ENCODE data around the gene GOLGA1. TPM values are rescaled to one million over a fixed set of nuclear protein-coding genes. Genes with fewer than 3 reads are reported as not detected.

Gene GOLGA1
- total and polyA plus RNA-seq, 2 of the 13 experiments (the other 11 are each of a cell fraction or from before 2014, with no cell fraction given), result 12.7 to 15.9 TPM

DNA sequence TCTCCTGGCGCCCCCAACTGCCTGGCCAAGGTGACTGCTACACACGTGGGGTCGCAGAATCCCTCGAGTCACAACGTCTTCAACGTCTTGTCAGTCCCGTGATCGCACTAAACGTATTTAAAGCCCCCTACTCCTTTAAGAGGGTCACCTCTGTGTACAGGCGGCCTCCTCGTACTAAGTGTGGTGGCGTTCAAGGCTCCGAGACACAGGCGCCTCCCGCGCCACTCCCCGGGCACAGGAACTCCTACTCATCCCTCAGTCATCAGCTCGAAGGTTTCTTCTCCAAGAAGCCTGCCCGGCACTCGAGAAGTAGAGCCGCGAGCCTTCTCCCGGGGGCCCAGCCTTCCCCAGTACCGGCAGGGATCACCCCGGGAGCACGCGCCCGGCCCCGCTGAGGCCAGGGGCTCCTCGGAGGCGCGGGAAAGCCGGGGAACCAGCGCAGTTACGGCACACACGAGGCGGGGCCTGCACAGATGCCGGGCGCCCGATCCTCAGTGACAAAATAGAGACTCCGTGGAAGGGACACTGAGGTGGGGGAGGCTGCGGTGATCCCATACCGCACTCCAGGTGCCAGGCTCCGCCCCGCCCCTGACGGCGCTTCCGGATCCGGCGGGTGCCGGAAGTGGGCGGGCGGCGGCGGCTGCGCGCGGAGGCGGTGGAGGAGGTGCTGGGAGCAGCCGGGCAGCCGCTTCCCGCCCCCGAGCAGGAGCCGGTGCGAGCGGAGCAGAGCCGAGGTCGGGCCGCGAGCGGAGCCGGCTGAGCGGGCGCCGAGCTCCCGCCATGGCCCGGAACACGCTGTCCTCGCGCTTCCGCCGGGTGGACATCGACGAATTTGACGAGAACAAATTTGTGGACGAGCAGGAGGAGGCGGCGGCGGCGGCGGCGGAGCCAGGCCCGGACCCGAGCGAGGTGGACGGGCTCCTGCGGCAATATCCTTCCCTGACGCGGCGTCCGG is 72.1 kb downstream of the GOLGA1 start (continued):
- no peak for TF ChIP-seq SMYD3 (CRISPR knock-in tag; IDR thresholded peaks at IDR 0.05)
- no peak for TF ChIP-seq XRCC5 (optimal IDR thresholded peaks at IDR 0.05; ENCODE audit: low read length)
- TF ChIP-seq SMARCC2 (IDR thresholded peaks at IDR 0.05), result no peak
- TF ChIP-seq, protein P1, sequence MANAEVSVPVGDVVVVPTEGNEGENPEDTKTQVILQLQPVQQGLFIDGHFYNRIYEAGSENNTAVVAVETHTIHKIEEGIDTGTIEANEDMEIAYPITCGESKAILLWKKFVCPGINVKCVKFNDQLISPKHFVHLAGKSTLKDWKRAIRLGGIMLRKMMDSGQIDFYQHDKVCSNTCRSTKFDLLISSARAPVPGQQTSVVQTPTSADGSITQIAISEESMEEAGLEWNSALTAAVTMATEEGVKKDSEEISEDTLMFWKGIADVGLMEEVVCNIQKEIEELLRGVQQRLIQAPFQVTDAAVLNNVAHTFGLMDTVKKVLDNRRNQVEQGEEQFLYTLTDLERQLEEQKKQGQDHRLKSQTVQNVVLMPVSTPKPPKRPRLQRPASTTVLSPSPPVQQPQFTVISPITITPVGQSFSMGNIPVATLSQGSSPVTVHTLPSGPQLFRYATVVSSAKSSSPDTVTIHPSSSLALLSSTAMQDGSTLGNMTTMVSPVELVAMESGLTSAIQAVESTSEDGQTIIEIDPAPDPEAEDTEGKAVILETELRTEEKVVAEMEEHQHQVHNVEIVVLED (CRISPR knock-in tag; IDR thresholded peaks at IDR 0.05; ENCODE audit: borderline replicate concordance), result peak; percentile 82
- peak; percentile 65; the same call in 1 of the 2 replicates for TF ChIP-seq ZNF333 (CRISPR knock-in tag; IDR thresholded peaks at IDR 0.05; ENCODE audit: borderline replicate concordance)
- TF ChIP-seq ZNF670 (CRISPR knock-in tag; IDR thresholded peaks at IDR 0.05; ENCODE audit: borderline replicate concordance), result 0 out of 2 replicates have a peak, but pooled peaks have one; percentile 53
- TF ChIP-seq SP1 (IDR thresholded peaks at IDR 0.05), result no peak
- TF ChIP-seq SP1 (CRISPR knock-in tag; IDR thresholded peaks at IDR 0.05), result peak; percentile 87
- no peak for TF ChIP-seq GPN1 (CRISPR knock-in tag; IDR thresholded peaks at IDR 0.05; ENCODE audit: borderline replicate concordance)
- peak; percentile 42; the same call in 1 of the 2 replicates for TF ChIP-seq HDAC1 (CRISPR knock-in tag; IDR thresholded peaks at IDR 0.05)
- TF ChIP-seq SPEN (CRISPR knock-in tag; IDR thresholded peaks at IDR 0.05; ENCODE audit: low read depth), result peak; percentile 81; the same call in 1 of the 2 replicates
- TF ChIP-seq, protein P2, sequence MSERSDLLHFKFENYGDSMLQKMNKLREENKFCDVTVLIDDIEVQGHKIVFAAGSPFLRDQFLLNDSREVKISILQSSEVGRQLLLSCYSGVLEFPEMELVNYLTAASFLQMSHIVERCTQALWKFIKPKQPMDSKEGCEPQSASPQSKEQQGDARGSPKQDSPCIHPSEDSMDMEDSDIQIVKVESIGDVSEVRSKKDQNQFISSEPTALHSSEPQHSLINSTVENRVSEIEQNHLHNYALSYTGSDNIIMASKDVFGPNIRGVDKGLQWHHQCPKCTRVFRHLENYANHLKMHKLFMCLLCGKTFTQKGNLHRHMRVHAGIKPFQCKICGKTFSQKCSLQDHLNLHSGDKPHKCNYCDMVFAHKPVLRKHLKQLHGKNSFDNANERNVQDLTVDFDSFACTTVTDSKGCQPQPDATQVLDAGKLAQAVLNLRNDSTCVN (CRISPR knock-in tag; IDR thresholded peaks at IDR 0.05; ENCODE audit: borderline replicate concordance), result peak; percentile 38; the same call in 1 of the 2 replicates
- no peak for TF ChIP-seq ZNF7 (CRISPR knock-in tag; IDR thresholded peaks at IDR 0.05)
- no peak for TF ChIP-seq TEAD2 (CRISPR knock-in tag; IDR thresholded peaks at IDR 0.05)
- TF ChIP-seq, protein P3, sequence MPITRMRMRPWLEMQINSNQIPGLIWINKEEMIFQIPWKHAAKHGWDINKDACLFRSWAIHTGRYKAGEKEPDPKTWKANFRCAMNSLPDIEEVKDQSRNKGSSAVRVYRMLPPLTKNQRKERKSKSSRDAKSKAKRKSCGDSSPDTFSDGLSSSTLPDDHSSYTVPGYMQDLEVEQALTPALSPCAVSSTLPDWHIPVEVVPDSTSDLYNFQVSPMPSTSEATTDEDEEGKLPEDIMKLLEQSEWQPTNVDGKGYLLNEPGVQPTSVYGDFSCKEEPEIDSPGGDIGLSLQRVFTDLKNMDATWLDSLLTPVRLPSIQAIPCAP (CRISPR knock-in tag; IDR thresholded peaks at IDR 0.05; ENCODE audit: low read depth), result no peak
- TF ChIP-seq, protein P4, sequence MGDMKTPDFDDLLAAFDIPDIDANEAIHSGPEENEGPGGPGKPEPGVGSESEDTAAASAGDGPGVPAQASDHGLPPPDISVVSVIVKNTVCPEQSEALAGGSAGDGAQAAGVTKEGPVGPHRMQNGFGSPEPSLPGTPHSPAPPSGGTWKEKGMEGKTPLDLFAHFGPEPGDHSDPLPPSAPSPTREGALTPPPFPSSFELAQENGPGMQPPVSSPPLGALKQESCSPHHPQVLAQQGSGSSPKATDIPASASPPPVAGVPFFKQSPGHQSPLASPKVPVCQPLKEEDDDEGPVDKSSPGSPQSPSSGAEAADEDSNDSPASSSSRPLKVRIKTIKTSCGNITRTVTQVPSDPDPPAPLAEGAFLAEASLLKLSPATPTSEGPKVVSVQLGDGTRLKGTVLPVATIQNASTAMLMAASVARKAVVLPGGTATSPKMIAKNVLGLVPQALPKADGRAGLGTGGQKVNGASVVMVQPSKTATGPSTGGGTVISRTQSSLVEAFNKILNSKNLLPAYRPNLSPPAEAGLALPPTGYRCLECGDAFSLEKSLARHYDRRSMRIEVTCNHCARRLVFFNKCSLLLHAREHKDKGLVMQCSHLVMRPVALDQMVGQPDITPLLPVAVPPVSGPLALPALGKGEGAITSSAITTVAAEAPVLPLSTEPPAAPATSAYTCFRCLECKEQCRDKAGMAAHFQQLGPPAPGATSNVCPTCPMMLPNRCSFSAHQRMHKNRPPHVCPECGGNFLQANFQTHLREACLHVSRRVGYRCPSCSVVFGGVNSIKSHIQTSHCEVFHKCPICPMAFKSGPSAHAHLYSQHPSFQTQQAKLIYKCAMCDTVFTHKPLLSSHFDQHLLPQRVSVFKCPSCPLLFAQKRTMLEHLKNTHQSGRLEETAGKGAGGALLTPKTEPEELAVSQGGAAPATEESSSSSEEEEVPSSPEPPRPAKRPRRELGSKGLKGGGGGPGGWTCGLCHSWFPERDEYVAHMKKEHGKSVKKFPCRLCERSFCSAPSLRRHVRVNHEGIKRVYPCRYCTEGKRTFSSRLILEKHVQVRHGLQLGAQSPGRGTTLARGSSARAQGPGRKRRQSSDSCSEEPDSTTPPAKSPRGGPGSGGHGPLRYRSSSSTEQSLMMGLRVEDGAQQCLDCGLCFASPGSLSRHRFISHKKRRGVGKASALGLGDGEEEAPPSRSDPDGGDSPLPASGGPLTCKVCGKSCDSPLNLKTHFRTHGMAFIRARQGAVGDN (CRISPR knock-in tag; IDR thresholded peaks at IDR 0.05), result peak; percentile 76; the same call in 1 of the 2 replicates
- TF ChIP-seq, protein P5, sequence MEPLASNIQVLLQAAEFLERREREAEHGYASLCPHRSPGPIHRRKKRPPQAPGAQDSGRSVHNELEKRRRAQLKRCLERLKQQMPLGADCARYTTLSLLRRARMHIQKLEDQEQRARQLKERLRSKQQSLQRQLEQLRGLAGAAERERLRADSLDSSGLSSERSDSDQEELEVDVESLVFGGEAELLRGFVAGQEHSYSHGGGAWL (CRISPR knock-in tag; IDR thresholded peaks at IDR 0.05), result peak; percentile 23
- peak; percentile 52 for TF ChIP-seq HNRNPLL (IDR thresholded peaks at IDR 0.05; ENCODE audit: low read depth, low read length, poor library complexity, severe bottlenecking)
- TF ChIP-seq ZNF451 (CRISPR knock-in tag; IDR thresholded peaks at IDR 0.05), result no peak

All from HepG2 (cell line).